PC-3 (cell line): ENCODE data around the gene OPTC.

ENCODE experiments used
- EZH2phosphoT487 ChIP-seq: fragments of 300-600 bp; sonication (generic); IDR thresholded peaks from 2 replicates; pipeline ENCODE4 v1.6.1; 2018; ENCODE audit warnings: mild to moderate bottlenecking, antibody characterized with exemption, low read length, borderline replicate concordance
- TF ChIP-seq, protein P1 (sequence below): fragments of 300-600 bp; sonication (generic); conservative IDR thresholded peaks from 2 replicates; pipeline ENCODE4 v1.5.1; 2017; ENCODE audit warnings: antibody characterized with exemption, low read depth, mild to moderate bottlenecking, low read length

DNA sequence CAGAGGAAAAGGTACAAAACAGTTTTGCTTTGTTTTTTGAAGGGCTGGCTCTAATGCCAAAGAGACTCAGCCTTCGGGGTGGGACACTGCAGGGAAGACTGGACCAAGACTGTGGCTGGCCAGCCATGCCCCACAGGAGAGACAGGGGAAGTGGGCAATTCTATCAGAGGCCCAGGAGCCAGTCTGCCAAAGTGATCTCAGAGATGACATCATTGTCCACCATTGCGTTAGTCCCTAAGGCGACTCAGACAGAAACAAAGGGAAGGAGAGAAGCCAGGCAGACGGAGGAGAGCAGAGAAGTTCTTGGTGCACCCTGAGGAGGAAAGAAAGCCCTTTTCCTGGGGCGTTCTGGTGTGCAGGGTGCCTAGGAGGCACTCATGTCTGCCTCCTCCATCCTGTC lies 26.4 kb downstream of the OPTC start:
- no peak for TF ChIP-seq EZH2phosphoT487
- TF ChIP-seq, protein P1, sequence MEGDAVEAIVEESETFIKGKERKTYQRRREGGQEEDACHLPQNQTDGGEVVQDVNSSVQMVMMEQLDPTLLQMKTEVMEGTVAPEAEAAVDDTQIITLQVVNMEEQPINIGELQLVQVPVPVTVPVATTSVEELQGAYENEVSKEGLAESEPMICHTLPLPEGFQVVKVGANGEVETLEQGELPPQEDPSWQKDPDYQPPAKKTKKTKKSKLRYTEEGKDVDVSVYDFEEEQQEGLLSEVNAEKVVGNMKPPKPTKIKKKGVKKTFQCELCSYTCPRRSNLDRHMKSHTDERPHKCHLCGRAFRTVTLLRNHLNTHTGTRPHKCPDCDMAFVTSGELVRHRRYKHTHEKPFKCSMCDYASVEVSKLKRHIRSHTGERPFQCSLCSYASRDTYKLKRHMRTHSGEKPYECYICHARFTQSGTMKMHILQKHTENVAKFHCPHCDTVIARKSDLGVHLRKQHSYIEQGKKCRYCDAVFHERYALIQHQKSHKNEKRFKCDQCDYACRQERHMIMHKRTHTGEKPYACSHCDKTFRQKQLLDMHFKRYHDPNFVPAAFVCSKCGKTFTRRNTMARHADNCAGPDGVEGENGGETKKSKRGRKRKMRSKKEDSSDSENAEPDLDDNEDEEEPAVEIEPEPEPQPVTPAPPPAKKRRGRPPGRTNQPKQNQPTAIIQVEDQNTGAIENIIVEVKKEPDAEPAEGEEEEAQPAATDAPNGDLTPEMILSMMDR: no peak
